ENCODE data around the gene ARSA.

ARSA gene

GRCh38 chr22:50611341-50612060, 16.5 kb downstream of the ARSA start (continued):
- no peak for TF ChIP-seq ZNF280C (tag by site-specific recombination; IDR thresholded peaks at IDR 0.05)
- TF ChIP-seq MEIS1 (CRISPR knock-in tag; IDR thresholded peaks at IDR 0.05; ENCODE audit: borderline replicate concordance): no peak
- no peak for TF ChIP-seq ZNF433 (tag by site-specific recombination; IDR thresholded peaks at IDR 0.05; ENCODE audit: low read depth)
- no peak for TF ChIP-seq ELK4 (IDR thresholded peaks at IDR 0.05; ENCODE audit: borderline replicate concordance, low read depth, low read length)

DNA sequence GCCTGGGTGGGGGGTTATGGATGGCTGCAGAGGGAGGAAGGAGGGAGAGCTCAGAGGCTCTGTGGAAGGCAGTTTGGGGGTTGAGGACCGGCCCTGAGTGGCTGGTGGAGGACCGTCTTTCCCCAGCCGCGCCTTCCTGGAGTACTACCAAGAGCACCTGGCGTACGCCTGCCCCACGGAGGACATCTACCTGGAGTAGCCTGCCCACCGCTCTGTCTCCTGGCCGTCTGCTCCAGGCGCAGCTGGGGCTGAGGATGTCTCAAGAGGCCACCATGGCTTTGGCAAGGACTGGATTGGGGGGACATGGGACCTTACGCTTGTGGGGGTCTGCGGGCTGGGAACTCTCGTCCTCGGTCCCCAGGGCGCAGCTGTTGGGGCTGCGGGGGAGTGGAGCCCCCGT, 17.4 kb downstream of the ARSA start:
- CTCF ChIA-PET: interaction anchor here (1.4 kb wide), 1 partner anchor 32 kb away, joined by 3 read pairs; no protein-coding TSS in a partner anchor

More for the DNA sequence above, 17.4 kb downstream of the ARSA start:
- Histone ChIP-seq H3K4me1 (ENCODE audit: control insufficient read depth, insufficient read depth, low read length) (peaks cover 4% of the 10 kb centered on the region; the same call in 1 of the 2 replicates), H3K36me3 (ENCODE audit: control insufficient read depth in 2 of 2, insufficient read depth in 1 of 2, low read length in 2 of 2) (peaks cover 0 to 44% of the 10 kb centered on the region in 2 experiments; a peak in 1 of 3 replicates), H3K27ac (ENCODE audit: extremely low read depth, low read depth, low read length) (no peak overlapping the region), H3K9me3 (ENCODE audit: control insufficient read depth, insufficient read depth, low read depth, low read length) (no peaks in the 10 kb centered on the region), H3K4me3 (ENCODE audit: low read depth, low read length) (no peak overlapping the region)
- POLR2A ChIA-PET: no interaction called here
- no peak for TF ChIP-seq SP3 (tag by site-specific recombination; IDR thresholded peaks at IDR 0.05)
- TF ChIP-seq REPIN1 (tag by site-specific recombination; IDR thresholded peaks at IDR 0.05; ENCODE audit: low read depth): no peak
- TF ChIP-seq, protein P1, sequence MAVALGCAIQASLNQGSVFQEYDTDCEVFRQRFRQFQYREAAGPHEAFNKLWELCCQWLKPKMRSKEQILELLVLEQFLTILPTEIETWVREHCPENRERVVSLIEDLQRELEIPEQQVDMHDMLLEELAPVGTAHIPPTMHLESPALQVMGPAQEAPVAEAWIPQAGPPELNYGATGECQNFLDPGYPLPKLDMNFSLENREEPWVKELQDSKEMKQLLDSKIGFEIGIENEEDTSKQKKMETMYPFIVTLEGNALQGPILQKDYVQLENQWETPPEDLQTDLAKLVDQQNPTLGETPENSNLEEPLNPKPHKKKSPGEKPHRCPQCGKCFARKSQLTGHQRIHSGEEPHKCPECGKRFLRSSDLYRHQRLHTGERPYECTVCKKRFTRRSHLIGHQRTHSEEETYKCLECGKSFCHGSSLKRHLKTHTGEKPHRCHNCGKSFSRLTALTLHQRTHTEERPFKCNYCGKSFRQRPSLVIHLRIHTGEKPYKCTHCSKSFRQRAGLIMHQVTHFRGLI (tag by site-specific recombination; IDR thresholded peaks at IDR 0.05): no peak
- TF ChIP-seq ZNF175 (tag by site-specific recombination; IDR thresholded peaks at IDR 0.05): no peak
- TF ChIP-seq ZSCAN30 (tag by site-specific recombination; IDR thresholded peaks at IDR 0.05): no peak
- no peak for TF ChIP-seq ZBTB26 (tag by site-specific recombination; optimal IDR thresholded peaks at IDR 0.05)
- TF ChIP-seq ZFHX2 (tag by site-specific recombination; conservative IDR thresholded peaks at IDR 0.05): no peak
- TF ChIP-seq, protein P2, sequence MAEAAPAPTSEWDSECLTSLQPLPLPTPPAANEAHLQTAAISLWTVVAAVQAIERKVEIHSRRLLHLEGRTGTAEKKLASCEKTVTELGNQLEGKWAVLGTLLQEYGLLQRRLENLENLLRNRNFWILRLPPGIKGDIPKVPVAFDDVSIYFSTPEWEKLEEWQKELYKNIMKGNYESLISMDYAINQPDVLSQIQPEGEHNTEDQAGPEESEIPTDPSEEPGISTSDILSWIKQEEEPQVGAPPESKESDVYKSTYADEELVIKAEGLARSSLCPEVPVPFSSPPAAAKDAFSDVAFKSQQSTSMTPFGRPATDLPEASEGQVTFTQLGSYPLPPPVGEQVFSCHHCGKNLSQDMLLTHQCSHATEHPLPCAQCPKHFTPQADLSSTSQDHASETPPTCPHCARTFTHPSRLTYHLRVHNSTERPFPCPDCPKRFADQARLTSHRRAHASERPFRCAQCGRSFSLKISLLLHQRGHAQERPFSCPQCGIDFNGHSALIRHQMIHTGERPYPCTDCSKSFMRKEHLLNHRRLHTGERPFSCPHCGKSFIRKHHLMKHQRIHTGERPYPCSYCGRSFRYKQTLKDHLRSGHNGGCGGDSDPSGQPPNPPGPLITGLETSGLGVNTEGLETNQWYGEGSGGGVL (tag by site-specific recombination; IDR thresholded peaks at IDR 0.05): 0 out of 2 replicates have a peak, but pooled peaks have one; percentile 1
- no peak for TF ChIP-seq ZNF830 (tag by site-specific recombination; IDR thresholded peaks at IDR 0.05; ENCODE audit: low read depth)
- no peak for TF ChIP-seq YY2 (tag by site-specific recombination; IDR thresholded peaks at IDR 0.05)
- TF ChIP-seq, protein P3, sequence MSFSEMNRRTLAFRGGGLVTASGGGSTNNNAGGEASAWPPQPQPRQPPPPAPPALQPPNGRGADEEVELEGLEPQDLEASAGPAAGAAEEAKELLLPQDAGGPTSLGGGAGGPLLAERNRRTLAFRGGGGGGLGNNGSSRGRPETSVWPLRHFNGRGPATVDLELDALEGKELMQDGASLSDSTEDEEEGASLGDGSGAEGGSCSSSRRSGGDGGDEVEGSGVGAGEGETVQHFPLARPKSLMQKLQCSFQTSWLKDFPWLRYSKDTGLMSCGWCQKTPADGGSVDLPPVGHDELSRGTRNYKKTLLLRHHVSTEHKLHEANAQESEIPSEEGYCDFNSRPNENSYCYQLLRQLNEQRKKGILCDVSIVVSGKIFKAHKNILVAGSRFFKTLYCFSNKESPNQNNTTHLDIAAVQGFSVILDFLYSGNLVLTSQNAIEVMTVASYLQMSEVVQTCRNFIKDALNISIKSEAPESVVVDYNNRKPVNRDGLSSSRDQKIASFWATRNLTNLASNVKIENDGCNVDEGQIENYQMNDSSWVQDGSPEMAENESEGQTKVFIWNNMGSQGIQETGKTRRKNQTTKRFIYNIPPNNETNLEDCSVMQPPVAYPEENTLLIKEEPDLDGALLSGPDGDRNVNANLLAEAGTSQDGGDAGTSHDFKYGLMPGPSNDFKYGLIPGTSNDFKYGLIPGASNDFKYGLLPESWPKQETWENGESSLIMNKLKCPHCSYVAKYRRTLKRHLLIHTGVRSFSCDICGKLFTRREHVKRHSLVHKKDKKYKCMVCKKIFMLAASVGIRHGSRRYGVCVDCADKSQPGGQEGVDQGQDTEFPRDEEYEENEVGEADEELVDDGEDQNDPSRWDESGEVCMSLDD (tag by site-specific recombination; IDR thresholded peaks at IDR 0.05): 0 out of 2 replicates have a peak, but pooled peaks have one; percentile 3
- TF ChIP-seq ZNF266 (tag by site-specific recombination; IDR thresholded peaks at IDR 0.05; ENCODE audit: low read depth): no peak
- TF ChIP-seq ZSCAN18 (tag by site-specific recombination; IDR thresholded peaks at IDR 0.05): no peak
- no peak for TF ChIP-seq ZNF704 (tag by site-specific recombination; IDR thresholded peaks at IDR 0.05)
- no peak for TF ChIP-seq ZNF366 (tag by site-specific recombination; conservative IDR thresholded peaks at IDR 0.05)
- no peak for TF ChIP-seq ZNF302 (tag by site-specific recombination; IDR thresholded peaks at IDR 0.05; ENCODE audit: low read depth)
- TF ChIP-seq MEIS1 (CRISPR knock-in tag; IDR thresholded peaks at IDR 0.05; ENCODE audit: borderline replicate concordance): no peak
